ENCODE measurements around the gene BMP7. TPM values are rescaled to one million over a fixed set of nuclear protein-coding genes. Genes with fewer than 3 reads are reported as not detected.

Gene BMP7
- polyA plus RNA-seq, 2 donors: 17.6 to 28.7 TPM

DNA sequence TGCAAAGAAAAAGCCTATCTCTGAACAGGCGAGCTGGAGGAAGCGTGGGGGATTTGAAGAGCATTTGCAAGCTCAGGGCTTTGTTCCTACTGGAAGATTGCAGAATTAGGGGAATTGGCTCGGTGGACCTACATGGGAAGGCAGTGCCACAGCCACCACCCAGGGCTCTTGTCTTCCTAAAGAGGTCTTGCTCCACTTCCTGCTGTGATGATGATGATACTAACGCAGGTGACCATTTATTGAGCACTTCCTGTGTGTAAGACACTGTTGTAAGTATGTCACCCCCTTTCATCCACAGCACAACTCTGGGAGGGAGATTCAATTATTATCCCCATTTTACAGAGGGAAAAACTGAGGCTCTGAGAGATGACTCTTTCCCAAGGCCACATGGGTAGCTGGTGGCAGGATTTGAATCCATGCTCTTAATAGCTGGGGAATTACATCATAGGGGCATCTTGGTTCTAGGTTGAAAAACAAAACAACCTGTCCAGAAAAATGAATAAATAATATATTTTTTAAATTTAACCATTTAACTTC lies 41.2 kb downstream of the BMP7 start:
- no peaks in the 10 kb centered on the region for H3K36me3 ChIP-seq (ENCODE audit: control insufficient read depth in 2 of 2, insufficient read depth in 2 of 2, low read length in 1 of 2)
- peaks cover 3 to 6% of the 10 kb centered on the region in 2 donors for H3K4me1 ChIP-seq (ENCODE audit: control insufficient read depth in 2 of 2, insufficient read depth in 2 of 2, low read length in 1 of 2)
- WGBS, 2 donors: 70 to 77% methylated on average over 4 of the region's 4 CpGs
- H3K9me3 ChIP-seq (ENCODE audit: control insufficient read depth in 2 of 2, insufficient read depth in 1 of 2, low read depth in 1 of 2, low read length in 1 of 2): no peaks in the 10 kb centered on the region
- H3K27ac ChIP-seq (ENCODE audit: low read depth in 2 of 2, low read length in 1 of 2): no peak overlapping the region
- H3K27me3 ChIP-seq (ENCODE audit: control insufficient read depth in 1 of 2, insufficient read depth in 2 of 2, low read length in 2 of 2): no peaks in the 10 kb centered on the region
- no peak overlapping the region for H3K4me3 ChIP-seq (ENCODE audit: low read depth in 1 of 2, low read length in 2 of 2)

GRCh38 chr20:57224641-57225138 lies 41.8 kb downstream of the BMP7 start:
- H3K27ac ChIP-seq (ENCODE audit: low read depth in 2 of 2, low read length in 1 of 2): no peak overlapping the region
- no peaks in the 10 kb centered on the region for H3K27me3 ChIP-seq (ENCODE audit: control insufficient read depth in 1 of 2, insufficient read depth in 2 of 2, low read length in 2 of 2)
- 29 to 49% methylated on average over 19 of the region's 19 CpGs for WGBS, 2 donors
- no peak overlapping the region for H3K4me3 ChIP-seq (ENCODE audit: low read depth in 1 of 2, low read length in 2 of 2)
- H3K4me1 ChIP-seq (ENCODE audit: control insufficient read depth in 2 of 2, insufficient read depth in 2 of 2, low read length in 1 of 2): peaks cover under 1 to 3% of the 10 kb centered on the region in 2 donors
- H3K36me3 ChIP-seq (ENCODE audit: control insufficient read depth in 2 of 2, insufficient read depth in 2 of 2, low read length in 1 of 2): no peaks in the 10 kb centered on the region
- no peaks in the 10 kb centered on the region for H3K9me3 ChIP-seq (ENCODE audit: control insufficient read depth in 2 of 2, insufficient read depth in 1 of 2, low read depth in 1 of 2, low read length in 1 of 2)

- peak overlapping the region; percentile 24 to 30 for H3K27ac ChIP-seq (ENCODE audit: low read depth in 2 of 2, low read length in 1 of 2)
- 42 to 52% methylated on average over 20 of the region's 20 CpGs for WGBS, 2 donors
- no peaks in the 10 kb centered on the region for H3K36me3 ChIP-seq (ENCODE audit: control insufficient read depth in 2 of 2, insufficient read depth in 2 of 2, low read length in 1 of 2)
- no peaks in the 10 kb centered on the region for H3K27me3 ChIP-seq (ENCODE audit: control insufficient read depth in 1 of 2, insufficient read depth in 2 of 2, low read length in 2 of 2)
- H3K4me1 ChIP-seq (ENCODE audit: control insufficient read depth in 2 of 2, insufficient read depth in 2 of 2, low read length in 1 of 2): peaks cover 0 to 3% of the 10 kb centered on the region in 2 donors
- H3K9me3 ChIP-seq (ENCODE audit: control insufficient read depth in 2 of 2, insufficient read depth in 1 of 2, low read depth in 1 of 2, low read length in 1 of 2): no peaks in the 10 kb centered on the region
- no peak overlapping the region for H3K4me3 ChIP-seq (ENCODE audit: low read depth in 1 of 2, low read length in 2 of 2)
Observed at GRCh38 chr20:57223648-57224489, 42.6 kb downstream of the BMP7 start.

GRCh38 chr20:57222631-57222950 lies 43.9 kb downstream of the BMP7 start:
- 43 to 76% methylated on average over 1 of the region's 1 CpG for WGBS, 2 donors
- Histone ChIP-seq H3K27ac (ENCODE audit: low read depth in 2 of 2, low read length in 1 of 2) (no peak overlapping the region), H3K9me3 (ENCODE audit: control insufficient read depth in 2 of 2, insufficient read depth in 1 of 2, low read depth in 1 of 2, low read length in 1 of 2) (no peaks in the 10 kb centered on the region), H3K4me3 (ENCODE audit: low read depth in 1 of 2, low read length in 2 of 2) (no peak overlapping the region), H3K4me1 (ENCODE audit: control insufficient read depth in 2 of 2, insufficient read depth in 2 of 2, low read length in 1 of 2) (peaks cover 0 to 3% of the 10 kb centered on the region in 2 donors), H3K27me3 (ENCODE audit: control insufficient read depth in 1 of 2, insufficient read depth in 2 of 2, low read length in 2 of 2) (no peaks in the 10 kb centered on the region), H3K36me3 (ENCODE audit: control insufficient read depth in 2 of 2, insufficient read depth in 2 of 2, low read length in 1 of 2) (no peaks in the 10 kb centered on the region)

DNA sequence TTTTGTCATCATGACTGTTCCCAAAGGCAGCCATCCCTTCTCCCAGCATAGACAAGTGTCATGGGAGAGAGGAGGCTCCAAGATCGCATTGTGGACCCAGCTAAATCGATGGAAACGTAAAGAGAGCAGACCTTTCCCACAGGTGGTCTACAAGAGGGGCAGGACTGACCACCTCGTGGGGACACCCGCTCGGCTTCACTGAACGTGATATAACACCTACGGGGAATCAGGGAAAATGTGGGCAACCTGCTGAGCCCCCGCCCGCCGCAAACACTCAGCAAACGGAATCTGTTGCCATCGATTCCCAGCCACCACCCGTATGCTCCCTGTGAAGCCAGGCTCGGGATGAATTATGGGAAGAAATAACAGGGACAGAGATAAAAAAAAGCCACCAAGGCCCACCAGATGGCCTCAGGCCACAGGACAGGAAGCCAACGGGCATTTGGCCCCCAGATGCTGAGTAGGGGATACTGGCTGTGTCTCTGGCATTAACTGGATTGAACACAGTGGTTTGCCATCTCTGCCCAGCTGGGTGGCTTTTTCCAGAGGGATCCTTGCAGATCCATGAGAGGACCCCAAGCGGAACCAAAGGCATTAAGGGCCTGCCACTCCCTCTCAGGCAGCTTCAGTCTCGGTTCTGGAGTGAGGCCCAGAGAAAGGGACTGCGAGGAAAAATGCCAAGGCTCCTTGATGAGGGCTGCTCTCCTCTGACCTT lies 44.4 kb downstream of the BMP7 start:
- Histone ChIP-seq H3K36me3 (ENCODE audit: control insufficient read depth in 2 of 2, insufficient read depth in 2 of 2, low read length in 1 of 2) (no peaks in the 10 kb centered on the region), H3K4me1 (ENCODE audit: control insufficient read depth in 2 of 2, insufficient read depth in 2 of 2, low read length in 1 of 2) (peaks cover 0 to 3% of the 10 kb centered on the region in 2 donors), H3K27ac (ENCODE audit: low read depth in 2 of 2, low read length in 1 of 2) (no peak overlapping the region), H3K9me3 (ENCODE audit: control insufficient read depth in 2 of 2, insufficient read depth in 1 of 2, low read depth in 1 of 2, low read length in 1 of 2) (no peaks in the 10 kb centered on the region), H3K4me3 (ENCODE audit: low read depth in 1 of 2, low read length in 2 of 2) (no peak overlapping the region), H3K27me3 (ENCODE audit: control insufficient read depth in 1 of 2, insufficient read depth in 2 of 2, low read length in 2 of 2) (no peaks in the 10 kb centered on the region)
- 78 to 82% methylated on average over 19 of the region's 19 CpGs for WGBS, 2 donors

DNA sequence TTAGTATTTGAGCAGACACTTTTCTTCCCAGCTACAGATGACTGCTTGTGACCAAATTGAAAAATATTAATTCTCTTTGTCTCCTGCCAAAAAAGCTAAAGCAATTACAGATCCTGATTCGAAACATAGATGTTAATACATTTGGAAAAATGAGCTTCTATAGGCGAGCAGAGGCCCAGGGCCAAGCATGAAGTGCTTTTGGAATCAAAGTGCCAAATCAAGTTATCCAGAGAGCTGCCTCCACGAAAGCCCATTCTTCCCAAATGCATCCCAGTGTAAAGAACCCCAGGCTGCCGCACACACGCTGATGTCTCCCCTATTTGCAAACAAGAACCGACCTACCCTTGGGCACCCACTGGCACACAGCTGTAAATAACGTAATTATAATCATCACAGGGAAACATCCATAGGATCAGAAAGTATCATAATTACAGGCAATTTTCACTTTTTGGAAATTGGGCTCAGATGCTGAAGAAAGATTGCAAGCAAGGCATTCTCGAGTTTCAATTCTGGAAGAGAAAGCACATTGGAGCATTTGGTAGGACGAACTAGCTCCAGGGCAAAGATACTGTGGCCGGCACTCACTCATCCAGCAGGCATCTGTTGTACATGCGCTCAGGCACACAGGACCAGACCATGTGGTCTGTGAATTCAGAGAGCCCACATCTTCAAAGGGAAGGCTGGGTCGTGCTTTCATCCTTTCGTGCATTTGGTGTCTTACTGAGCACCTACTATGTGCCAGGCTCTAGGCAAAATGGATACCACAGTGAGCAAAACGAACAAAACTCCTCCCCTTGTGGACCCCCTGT lies 45.9 kb downstream of the BMP7 start:
- no peaks in the 10 kb centered on the region for H3K27me3 ChIP-seq (ENCODE audit: control insufficient read depth in 1 of 2, insufficient read depth in 2 of 2, low read length in 2 of 2)
- H3K4me1 ChIP-seq (ENCODE audit: control insufficient read depth in 2 of 2, insufficient read depth in 2 of 2, low read length in 1 of 2): peaks cover 0 to 3% of the 10 kb centered on the region in 2 donors
- WGBS, 2 donors: 59 to 73% methylated on average over 14 of the region's 14 CpGs
- H3K27ac ChIP-seq (ENCODE audit: low read depth in 2 of 2, low read length in 1 of 2): no peak overlapping the region
- H3K4me3 ChIP-seq (ENCODE audit: low read depth in 1 of 2, low read length in 2 of 2): no peak overlapping the region
- H3K36me3 ChIP-seq (ENCODE audit: control insufficient read depth in 2 of 2, insufficient read depth in 2 of 2, low read length in 1 of 2): peaks cover 0 to 2% of the 10 kb centered on the region in 2 donors
- H3K9me3 ChIP-seq (ENCODE audit: control insufficient read depth in 2 of 2, insufficient read depth in 1 of 2, low read depth in 1 of 2, low read length in 1 of 2): no peaks in the 10 kb centered on the region

GRCh38 chr20:57219071-57219677 lies 47.3 kb downstream of the BMP7 start:
- WGBS, 2 donors: 90 to 96% methylated on average over 11 of the region's 11 CpGs
- peaks cover 0 to 4% of the 10 kb centered on the region in 2 donors for H3K36me3 ChIP-seq (ENCODE audit: control insufficient read depth in 2 of 2, insufficient read depth in 2 of 2, low read length in 1 of 2)
- no peaks in the 10 kb centered on the region for H3K27me3 ChIP-seq (ENCODE audit: control insufficient read depth in 1 of 2, insufficient read depth in 2 of 2, low read length in 2 of 2)
- H3K9me3 ChIP-seq (ENCODE audit: control insufficient read depth in 2 of 2, insufficient read depth in 1 of 2, low read depth in 1 of 2, low read length in 1 of 2): peaks cover 0 to 2% of the 10 kb centered on the region in 2 donors
- no peak overlapping the region for H3K27ac ChIP-seq (ENCODE audit: low read depth in 2 of 2, low read length in 1 of 2)
- H3K4me1 ChIP-seq (ENCODE audit: control insufficient read depth in 2 of 2, insufficient read depth in 2 of 2, low read length in 1 of 2): peaks cover 0 to 1% of the 10 kb centered on the region in 2 donors
- H3K4me3 ChIP-seq (ENCODE audit: low read depth in 1 of 2, low read length in 2 of 2): no peak overlapping the region

GRCh38 chr20:57218489-57218888 lies 48.0 kb downstream of the BMP7 start:
- no peaks in the 10 kb centered on the region for H3K4me1 ChIP-seq (ENCODE audit: control insufficient read depth in 2 of 2, insufficient read depth in 2 of 2, low read length in 1 of 2)
- no peaks in the 10 kb centered on the region for H3K27me3 ChIP-seq (ENCODE audit: control insufficient read depth in 1 of 2, insufficient read depth in 2 of 2, low read length in 2 of 2)
- WGBS, 2 donors: 92 to 93% methylated on average over 5 of the region's 5 CpGs
- peaks cover 0 to 4% of the 10 kb centered on the region in 2 donors for H3K36me3 ChIP-seq (ENCODE audit: control insufficient read depth in 2 of 2, insufficient read depth in 2 of 2, low read length in 1 of 2)
- H3K9me3 ChIP-seq (ENCODE audit: control insufficient read depth in 2 of 2, insufficient read depth in 1 of 2, low read depth in 1 of 2, low read length in 1 of 2): peaks cover 0 to 2% of the 10 kb centered on the region in 2 donors
- no peak overlapping the region for H3K27ac ChIP-seq (ENCODE audit: low read depth in 2 of 2, low read length in 1 of 2)
- H3K4me3 ChIP-seq (ENCODE audit: low read depth in 1 of 2, low read length in 2 of 2): no peak overlapping the region

DNA sequence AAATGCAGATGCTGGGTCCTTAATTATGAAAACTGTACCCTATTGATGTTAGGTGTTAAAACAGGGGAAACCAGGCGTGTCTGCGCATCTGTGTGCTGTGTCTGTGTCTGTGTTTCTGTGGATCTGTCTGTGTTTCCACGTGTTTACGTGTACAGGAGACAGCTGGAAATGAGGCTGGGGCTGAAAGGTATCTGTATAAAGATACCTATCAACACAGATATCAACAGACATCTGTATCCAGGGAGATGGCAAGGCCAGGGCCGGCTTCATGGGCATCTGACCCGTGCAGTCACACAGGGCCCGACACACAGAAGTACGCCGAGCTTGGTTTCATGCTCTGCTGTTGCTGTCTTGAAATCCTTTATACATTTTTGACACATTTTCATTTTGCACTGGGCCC lies 48.6 kb downstream of the BMP7 start:
- peaks cover 0 to 2% of the 10 kb centered on the region in 2 donors for H3K9me3 ChIP-seq (ENCODE audit: control insufficient read depth in 2 of 2, insufficient read depth in 1 of 2, low read depth in 1 of 2, low read length in 1 of 2)
- peaks cover 0 to 4% of the 10 kb centered on the region in 2 donors for H3K36me3 ChIP-seq (ENCODE audit: control insufficient read depth in 2 of 2, insufficient read depth in 2 of 2, low read length in 1 of 2)
- 74 to 86% methylated on average over 9 of the region's 9 CpGs for whole genome bisulfite sequencing, 2 donors
- no peaks in the 10 kb centered on the region for H3K27me3 ChIP-seq (ENCODE audit: control insufficient read depth in 1 of 2, insufficient read depth in 2 of 2, low read length in 2 of 2)
- H3K4me3 ChIP-seq (ENCODE audit: low read depth in 1 of 2, low read length in 2 of 2): no peak overlapping the region
- no peaks in the 10 kb centered on the region for H3K4me1 ChIP-seq (ENCODE audit: control insufficient read depth in 2 of 2, insufficient read depth in 2 of 2, low read length in 1 of 2)
- H3K27ac ChIP-seq (ENCODE audit: low read depth in 2 of 2, low read length in 1 of 2): no peak overlapping the region

Measured in esophagus (tissue), 2 donors.